NOMO-1 treated with DMSO at 0.1 percent for 48 hours (cell line): ENCODE measurements around the gene TCAIM.

ENCODE experiments used
- DNase-seq: peaks from one replicate; lab custom pipeline; 2025; ENCODE audit not compliant: unreplicated experiment; lab: John Stamatoyannopoulos, UW

The TCAIM gene

GRCh38 chr3:44444437-44444836 lies 105.9 kb downstream of the TCAIM start:
- no peak for DNase-seq

- no peak for DNase-seq
Observed at GRCh38 chr3:44444896-44445691, 106.5 kb downstream of the TCAIM start.

- DNase-seq = no peak
Observed at GRCh38 chr3:44445786-44446185, 107.2 kb downstream of the TCAIM start.

- DNase-seq = no peak
Observed at GRCh38 chr3:44446929-44447328, 108.4 kb downstream of the TCAIM start.

- no peak for DNase-seq
Observed at GRCh38 chr3:44451441-44451840, 112.9 kb downstream of the TCAIM start.

- DNase-seq = no peak
Observed at GRCh38 chr3:44454258-44454657, 115.7 kb downstream of the TCAIM start.

- no peak for DNase-seq
Observed at GRCh38 chr3:44455318-44455717, 116.8 kb downstream of the TCAIM start.
